DOHH2 (cell line): Measurements from ENCODE around the gene CDK5R1.

Source experiments
- CTCF ChIP-seq: fragments of 200-600 bp; sonication (generic); IDR thresholded peaks from one replicate; pipeline ENCODE4 v1.5.1; 2014; ENCODE audit warnings: antibody characterized with exemption, mild to moderate bottlenecking, low read depth, low read length; ENCODE audit not compliant: poor library complexity, severe bottlenecking
- EZH2phosphoT487 ChIP-seq: fragments of 200-600 bp; sonication (generic); IDR thresholded peaks from 2 replicates; pipeline ENCODE4 v1.6.1; 2017; ENCODE audit warnings: borderline replicate concordance, mild to moderate bottlenecking, antibody characterized with exemption, low read length, moderate library complexity, mixed read lengths

- TF ChIP-seq CTCF (no peak), EZH2phosphoT487 (no peak)
These were observed 3.3 kb downstream of the CDK5R1 start for GRCh38 chr17:32490101-32490482.
